Ecto neural progenitor cell (in vitro differentiated cells): ENCODE results near the gene KCNB1.

Experiments
- DNase-seq: peaks from one replicate; pipeline ENCODE4 v3.0.0-alpha.2; 2018; ENCODE audit warnings: low spot score

Gene KCNB1

DNA sequence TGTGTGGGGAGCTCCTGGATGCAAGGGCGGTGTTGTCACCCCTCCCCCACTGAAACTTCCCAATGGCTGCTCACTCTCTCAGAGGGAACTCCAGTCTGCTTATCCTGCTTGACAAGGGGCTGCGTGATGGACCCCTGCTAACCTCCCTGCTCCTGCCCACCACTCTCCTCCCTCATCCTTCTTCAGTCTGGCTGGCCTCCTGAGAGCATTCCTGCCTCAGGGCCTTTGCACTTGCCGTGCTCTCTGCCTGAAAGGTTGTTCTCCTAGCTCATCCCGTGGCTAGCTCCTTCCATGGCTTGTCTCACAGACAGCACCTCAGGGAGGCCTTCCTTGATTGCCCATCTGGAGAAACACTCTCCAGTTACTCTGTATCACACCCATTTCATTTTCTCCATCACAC, 130.7 kb downstream of the KCNB1 start:
- no peak for DNase-seq

DNA sequence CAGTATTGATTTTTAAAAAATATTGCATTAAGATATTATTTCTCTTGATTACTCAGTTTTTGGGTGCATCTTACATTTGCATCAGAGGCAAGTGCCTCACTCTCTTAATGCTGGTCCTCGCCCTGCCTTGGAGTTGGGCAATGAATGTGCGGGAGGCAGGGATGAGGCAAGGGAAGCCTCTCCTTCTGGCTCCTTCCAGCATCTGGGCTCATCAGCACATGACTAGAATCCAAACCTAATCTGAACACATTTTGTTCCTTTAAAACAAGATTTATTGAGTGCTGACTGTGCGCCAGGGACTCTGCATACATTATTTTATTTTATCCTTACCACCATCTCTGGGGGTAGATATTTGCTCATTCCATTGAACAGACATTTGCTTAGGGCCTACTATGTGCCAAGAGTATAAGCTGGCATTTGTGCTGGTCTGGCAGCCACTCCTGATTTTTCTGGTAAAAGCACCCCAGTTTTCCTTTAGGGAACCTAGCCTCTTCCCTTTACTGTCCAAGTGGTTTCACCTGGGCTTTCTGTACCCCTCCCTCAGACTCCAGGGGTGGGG, 132.7 kb downstream of the KCNB1 start:
- DNase-seq, result no peak

DNA sequence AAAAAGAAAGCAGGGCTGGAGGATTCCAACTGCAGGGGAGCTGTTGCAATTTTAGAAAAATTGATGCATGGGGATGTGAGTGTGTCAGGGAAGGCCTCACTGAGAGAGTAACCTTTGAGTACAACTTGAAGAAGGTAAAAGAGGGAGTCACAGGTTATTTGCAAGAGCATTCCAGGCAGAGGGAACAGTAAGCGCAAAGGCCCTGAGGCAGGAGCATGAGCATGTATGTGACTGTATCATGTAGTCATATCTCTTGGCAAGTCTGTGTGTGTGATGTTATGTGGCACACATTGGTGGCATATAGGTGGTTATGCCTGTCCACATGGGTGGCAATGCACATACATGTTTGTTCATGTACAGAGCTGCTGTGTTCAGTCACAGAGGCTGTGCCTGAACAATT, 133.4 kb downstream of the KCNB1 start:
- no peak for DNase-seq

DNA sequence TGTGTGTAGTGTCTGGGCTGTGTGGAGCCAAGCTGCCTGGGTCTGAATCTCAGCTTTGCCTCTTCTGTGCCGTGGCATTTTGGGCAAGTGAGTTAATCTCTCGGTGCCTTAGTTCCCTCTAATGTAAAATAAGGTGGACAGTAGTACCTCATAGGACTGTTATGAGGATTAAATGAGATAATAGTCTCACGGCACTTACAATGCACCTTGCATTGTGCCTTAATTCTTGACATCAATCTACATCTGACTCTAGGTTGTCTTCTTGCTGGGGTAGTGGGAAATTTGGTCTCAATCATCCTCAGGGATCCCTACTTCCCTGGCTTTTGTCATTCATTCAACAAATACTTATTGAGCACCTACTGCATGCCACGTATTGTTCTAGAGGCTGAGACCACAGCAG, 133.9 kb downstream of the KCNB1 start:
- DNase-seq, result no peak

DNA sequence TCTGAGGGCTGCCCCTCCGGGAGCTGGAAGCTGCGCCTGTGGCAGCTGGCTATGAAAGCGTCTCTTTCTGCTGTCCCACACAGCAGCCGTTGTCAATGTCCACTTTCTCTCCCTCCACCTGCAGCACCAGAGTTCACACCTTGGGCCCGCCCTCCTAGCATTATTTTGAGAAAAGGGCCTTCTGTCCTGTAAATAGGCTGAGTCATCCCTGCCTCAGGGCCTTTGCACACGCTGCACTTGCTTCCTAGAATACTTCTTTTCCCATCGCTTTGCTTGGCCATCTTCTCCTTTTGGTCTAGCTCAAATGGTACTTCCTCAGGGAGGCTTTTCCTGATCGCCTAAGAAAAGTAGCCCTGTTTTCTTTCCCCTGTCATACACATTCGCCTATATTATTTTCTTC, 135.3 kb downstream of the KCNB1 start:
- DNase-seq, result no peak

DNA sequence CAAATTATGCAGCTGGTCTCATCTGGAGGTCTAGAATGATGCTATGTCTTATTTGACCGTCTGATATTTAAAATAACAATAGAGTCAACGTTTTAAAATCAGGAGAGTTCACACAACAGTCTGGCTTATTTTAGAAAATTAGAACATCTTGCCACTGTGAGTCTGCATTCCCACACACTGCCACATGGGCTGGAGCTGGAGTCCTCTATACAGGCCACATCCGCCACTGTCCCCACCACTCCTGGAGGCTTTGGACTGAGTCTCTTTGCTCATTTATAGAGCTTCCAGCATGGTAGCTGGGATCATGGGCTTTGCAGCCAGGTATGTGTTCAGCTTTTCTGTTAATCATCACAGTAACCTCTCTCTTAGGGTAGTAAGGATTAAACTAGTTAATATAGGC, 135.8 kb downstream of the KCNB1 start:
- no peak for DNase-seq

DNA sequence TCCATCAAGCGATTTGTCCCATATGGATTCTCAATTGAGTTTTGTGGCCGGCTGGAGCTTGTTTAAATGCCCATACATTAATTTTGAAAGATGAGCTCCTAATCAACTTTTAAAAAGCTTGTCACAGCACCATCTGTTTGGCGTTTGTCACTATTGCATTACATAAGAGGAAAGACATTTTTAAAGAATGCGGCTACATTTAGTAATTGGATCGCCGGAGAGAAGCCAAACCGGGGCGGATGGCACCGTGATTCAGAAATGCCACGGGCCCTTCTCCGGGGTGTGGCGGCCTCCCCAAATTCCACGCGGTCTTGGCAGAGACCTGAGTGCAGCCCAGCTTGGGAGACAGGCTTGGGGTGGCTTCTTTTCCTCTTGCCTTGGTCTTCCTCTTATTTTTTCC, 136.9 kb downstream of the KCNB1 start:
- no peak for DNase-seq

DNA sequence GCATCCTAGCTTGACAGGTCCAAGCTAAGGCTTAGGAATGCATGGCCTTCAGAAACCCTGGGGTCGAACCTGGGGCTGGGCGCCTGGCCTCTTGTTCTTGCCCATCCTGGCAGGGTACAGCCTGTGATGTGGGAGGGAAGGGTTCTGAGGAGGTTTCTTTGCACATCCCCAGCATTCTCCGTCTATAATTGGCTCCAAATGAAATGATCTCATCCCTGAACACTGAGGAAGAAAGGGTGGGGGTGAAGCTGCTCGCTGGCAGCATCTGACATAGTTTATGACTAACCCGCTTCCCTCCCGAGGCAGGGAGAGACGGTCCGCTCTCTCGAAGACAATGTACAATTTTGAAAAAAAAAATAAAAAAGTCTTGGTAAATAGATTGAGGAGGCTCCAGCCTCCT, 137.5 kb downstream of the KCNB1 start:
- no peak for DNase-seq

DNA sequence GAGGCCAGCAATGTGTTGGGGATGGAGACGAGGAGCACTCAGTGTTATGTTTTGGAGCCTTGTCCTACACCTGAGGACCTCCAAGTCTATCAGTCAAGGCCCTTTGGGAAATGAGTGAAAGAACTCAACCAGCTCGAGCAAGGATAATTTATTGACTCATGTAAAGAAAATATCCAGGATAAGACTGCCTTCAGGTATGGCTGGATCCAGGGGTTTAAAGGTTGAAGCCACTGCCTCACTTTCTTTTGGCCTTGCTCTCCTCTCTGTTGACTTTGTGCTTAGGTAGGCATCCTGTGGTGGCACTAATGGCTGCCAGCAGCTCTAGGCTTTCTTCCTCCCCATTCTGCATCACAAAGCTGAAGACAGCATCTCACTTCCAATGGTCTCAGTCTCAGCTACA, 138.3 kb downstream of the KCNB1 start:
- no peak for DNase-seq

DNA sequence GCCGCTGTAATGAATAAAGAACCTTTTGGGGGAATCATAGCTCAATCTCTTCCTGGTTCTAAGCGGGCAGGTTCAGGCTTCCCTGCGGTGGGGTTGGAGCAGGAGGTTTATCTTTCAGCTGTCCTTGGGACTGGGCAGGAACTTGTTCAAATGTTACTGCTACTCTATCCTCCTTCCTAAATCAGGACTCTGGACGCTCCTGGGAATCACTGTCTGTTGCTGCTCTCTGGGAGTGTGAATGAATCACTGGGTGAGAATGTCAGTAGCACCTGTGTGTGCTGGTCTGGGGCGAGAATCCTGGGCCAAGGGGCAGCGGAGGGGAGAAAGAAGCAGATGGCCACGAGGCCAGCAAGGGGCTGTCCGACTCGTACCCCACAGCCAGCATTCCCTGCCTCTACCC, 139.2 kb downstream of the KCNB1 start:
- DNase-seq, result no peak

DNA sequence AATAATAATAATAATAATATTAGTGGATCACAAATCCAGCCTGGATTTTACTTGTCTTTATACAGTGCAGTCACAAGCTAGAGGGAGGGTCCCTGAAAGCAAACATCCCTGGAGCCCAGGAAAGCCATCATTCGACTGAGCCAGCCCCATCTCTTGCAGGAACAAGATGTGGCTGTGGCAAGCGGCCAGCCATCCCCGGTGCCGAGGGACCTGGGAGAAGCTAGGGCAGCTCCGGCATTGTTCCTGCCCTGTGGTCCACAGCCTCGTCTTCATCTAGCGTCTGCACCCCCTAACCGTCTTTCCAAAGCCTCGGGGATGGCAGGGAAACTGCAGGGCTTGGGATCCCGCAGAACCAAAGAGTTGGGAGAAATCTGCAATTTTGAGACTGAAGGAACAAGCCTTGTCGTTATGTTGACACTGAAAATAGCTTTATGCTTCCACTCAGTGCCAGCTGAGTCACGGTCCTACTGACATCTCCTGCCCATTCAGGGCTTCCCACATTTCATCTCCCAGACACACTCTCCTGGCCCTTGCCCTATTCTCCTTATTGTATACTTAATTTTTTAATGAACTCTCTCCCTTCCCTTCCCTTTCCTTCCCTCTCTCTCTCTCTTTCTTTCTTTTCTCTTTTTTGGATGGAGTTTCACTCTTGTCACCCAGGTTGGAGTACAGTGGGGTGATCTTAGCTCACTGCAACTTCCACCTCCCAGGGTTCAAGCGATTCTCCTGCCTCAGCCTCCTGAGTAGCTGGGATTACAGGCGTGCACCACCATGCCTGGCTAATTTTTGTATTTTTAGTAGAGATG, 142.1 kb downstream of the KCNB1 start:
- no peak for DNase-seq

DNA sequence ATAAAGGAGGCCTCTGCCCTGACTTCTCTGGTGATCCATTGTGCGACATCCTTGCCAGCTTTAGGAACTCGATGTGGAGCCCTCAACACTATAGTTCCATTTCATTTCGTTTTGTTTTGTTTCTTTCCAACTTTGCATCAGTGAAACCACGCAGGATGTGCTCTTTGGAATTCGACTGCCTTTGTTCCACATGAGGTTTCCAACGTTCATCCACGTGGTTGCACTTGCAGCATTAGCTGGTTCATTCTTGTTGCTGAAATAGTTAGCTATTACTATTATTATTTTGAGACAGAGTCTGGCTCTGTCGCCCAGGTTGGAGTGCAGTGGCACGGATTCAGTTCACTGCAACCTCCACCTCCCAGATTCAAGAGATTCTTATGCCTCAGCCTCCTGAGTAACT, 143.3 kb downstream of the KCNB1 start:
- DNase-seq, result no peak

DNA sequence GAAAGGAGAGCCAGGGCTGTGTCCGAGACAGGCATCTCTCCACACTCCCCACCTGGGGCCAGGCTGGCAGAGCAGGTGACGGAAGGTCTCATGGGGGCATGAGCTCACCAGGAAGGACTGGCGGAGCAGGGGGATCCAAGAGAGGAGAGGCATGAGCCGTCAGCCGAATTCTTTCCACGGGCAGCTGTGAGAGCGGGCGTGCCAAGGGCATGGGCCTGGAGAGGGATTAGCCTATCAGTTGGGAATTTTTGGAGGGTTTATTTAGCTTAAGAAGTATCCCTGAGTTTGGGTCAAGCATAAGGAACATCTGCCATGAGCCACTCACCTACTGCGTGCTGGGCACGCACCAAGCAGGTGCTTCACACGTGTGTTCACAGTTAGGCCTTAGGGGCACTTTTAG, 144.4 kb downstream of the KCNB1 start:
- no peak for DNase-seq

DNA sequence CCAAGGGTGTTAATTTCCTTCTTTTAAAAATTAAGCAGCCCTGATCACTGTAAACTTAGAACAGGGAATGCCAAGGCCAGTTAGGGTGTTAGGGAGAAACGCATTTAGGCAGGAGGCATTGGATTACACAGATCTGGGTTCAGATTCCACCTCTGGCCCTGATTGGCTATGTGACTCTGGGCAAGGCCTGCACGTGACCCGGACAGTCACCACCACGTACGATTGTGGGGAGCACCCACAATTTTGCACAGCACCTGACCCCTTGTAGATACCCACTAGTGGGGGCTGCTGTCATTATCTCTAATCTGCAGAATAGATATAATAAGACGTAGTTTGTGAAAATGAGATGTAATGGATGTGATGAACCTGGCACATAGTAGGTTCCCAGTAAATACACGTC, 145.1 kb downstream of the KCNB1 start:
- no peak for DNase-seq

DNA sequence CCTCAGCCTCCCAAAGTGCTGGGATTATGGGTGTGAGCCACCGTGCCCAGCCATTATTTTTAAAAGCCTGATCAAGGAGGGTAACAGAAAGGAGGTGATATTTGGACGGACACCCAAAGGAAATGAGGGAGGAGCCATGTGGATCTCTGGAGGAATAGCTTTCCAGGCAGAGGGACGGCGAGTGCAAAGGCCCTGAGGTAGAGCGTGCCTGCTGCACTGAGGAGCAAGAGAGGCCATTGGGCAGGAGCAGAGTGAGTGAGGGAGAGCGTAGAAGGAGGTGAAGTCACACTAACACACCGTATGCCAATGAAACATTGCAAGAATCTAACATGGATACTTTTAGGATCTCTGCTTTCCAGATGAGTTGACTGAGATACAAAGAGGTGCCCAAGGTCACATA, 145.7 kb downstream of the KCNB1 start:
- DNase-seq, result no peak

DNA sequence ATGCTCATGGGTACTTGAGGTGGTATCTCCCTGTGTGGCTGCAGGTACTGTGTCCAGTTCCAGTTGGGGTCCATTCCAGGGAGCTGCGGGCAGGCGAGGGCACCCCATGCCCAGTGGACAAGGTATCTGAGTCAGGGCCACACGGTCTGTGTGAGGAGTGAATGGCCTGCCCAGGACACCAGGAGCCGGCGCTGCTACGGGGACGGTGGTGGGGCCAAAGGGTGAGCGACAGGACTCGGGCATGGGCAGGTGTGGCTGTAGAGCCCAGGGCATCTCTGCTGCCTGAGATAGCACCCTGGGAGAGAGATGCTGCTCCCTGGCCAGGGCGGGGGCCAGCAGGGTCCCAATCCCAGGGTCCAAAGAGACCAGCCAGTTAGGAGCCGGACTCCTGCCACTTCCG, 147.0 kb downstream of the KCNB1 start:
- no peak for DNase-seq

DNA sequence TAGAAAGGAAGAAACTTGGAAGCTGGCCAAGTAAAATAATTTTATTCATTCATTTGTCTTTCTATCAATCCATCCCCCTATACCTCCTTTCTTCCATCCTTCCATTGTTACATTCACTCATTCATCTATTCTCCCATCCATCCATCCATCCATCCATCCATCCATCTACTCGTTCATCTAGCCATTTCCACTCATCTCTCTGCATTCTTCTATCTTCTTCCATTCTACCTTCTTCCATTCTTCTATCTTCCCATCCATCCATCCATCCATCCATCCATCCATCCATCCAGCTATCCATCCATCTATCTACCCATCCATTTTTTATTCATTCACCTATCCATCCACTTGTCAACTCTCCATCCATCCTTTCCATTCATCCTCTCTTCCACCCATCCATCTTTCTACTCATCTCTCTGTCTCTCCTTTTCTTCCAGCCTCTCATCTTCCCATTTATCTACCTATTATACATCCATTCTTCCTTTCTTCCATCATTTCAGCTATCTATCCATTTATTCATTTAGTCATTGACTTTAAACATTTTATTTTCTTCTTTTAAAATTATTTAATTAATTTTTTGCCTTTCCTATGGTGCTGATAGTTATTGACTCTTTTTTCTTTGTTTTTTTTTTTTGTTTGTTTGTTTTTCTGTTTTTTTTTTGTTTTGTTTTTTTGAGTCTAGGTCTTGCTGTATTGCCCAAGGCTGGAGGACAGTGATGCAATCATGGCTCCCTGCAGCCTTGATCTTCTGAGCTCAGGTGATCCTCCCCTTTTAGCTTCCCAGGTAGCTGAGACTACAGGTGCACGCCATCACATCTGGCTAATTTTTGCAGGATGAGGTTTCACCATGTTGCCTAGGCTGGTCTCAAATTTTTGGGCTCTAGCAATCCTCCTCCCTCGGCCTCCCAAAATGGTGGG, 151.5 kb downstream of the KCNB1 start:
- DNase-seq, result no peak

DNA sequence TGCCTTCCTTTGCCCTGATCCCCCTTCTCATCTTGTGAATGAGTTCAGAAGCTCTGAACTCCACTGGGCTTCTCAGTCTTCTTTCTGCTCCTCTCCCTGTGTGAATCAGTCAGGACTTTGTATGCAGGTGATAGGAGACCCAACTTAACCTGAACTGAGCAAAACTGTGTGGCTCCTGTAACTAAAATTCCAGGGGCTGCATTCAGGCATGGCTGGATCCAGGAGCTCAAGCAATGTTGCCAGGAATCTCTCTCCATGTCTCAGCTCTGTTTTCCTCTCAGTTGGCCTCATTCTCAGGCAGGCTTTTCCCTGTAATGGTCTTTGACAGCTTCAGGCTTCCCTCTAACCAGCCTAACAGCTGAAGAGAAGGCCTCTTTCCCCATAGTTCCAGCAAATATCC, 153.7 kb downstream of the KCNB1 start:
- DNase-seq, result no peak

DNA sequence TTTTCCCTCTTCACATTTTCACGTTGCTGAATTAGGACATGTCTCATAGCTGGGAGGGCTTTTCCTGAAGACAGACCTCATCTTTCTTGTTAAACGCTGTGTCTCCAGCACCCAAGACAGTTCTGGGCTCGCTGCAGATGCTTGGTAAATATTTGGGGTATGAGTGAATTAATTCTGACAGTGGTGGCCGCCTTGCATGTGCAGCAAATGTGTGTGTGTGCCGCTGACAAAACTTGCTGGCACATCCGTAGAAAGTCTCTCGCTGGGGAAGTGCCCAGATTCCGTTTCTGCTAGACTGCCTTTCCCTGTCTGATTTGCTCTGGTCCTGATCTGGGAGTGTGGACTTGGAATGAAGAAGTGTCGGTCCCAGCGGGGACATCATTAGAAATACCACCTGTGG, 156.4 kb downstream of the KCNB1 start:
- no peak for DNase-seq

DNA sequence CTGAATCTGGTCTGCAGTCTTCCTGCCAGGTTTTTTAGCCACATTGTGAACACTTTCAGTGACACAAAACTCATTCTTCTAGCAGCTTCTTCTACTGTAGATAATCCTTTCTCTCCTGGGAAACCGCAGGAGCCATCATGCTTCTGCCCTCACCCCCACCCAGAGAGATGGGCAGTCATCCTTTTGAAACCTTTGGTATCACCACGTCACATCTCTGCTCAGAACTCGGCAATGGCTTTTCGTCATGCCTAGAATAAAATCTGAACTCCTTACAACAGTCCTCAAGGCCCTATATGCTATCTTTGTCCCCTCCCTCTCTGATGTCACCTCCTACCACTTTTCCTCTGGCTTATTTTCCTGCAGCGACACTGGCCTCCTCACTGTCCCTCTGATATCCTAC, 158.2 kb downstream of the KCNB1 start:
- DNase-seq, result no peak

DNA sequence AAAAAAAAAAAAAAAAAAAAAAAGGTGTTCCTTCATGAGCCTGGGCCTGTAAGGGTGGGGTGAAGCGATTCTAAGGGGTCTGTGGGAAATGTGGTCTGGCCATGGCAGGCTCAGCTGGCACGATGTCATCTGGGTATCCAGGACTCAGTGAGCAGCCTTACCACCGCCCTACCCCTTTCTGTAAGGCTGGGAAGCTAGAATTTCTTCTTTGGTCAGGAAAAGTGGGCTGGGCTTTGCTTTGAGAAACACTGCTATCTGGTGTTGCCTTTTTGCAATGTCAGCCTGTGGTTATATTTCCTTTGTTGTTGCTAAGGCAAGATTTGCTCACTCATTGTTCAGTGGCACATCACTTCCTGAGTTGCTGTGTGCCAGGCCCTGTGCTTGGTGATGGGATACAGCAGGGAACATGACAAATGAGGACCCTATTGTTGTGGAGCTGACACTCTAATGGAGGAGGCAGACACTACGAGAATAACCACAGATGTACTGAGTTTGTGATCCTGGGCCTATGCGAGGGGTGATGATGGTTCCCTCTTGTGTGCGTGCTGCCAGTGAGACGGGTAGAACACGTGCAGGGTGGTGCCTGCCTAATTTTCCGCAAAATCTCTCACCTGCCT, 158.7 kb downstream of the KCNB1 start:
- no peak for DNase-seq

DNA sequence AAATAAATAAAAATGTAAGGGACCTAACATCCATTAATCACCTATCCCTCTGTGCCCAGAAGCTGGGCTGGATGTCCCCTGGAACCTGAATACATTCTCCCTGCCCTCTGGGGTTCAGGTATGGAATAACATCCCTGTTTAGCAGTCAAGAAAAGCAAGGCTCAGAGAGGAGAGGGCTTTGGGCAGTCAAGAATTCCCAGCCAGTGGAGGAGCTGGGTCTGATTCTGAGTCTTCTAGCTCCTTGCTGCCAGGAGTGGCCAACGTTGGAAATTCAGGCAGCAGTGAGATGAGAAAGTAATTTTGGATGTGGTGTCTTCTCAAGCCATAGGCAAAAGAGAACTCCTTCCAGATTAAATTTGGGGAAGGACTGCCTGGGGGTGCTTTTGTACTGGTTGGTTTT, 162.0 kb downstream of the KCNB1 start:
- peak; percentile 66 for DNase-seq
